Neural cell (in vitro differentiated cells): ENCODE measurements around the gene KSR2. TPM values are rescaled to one million over a fixed set of nuclear protein-coding genes. Genes with fewer than 3 reads are reported as not detected.

Source experiments
- H2AFZ ChIP-seq: fragments of 200-600, 300-800 bp; sonication (generic), shearing (Covaris generic); 2 replicates; pipeline ENCODE4 v1.6.0; 2014; ENCODE audit warnings: low read depth, mild to moderate bottlenecking, antibody characterized with exemption, low read length, moderate library complexity
- H3F3A ChIP-seq: fragments of 200-600 bp; shearing (Covaris generic); 2 replicates; pipeline ENCODE4 v1.6.1; 2016; ENCODE audit warnings: mild to moderate bottlenecking, moderate library complexity, mixed read lengths, antibody characterized with exemption, low read length; ENCODE audit not compliant: insufficient read depth, poor library complexity, severe bottlenecking
- H3K27ac ChIP-seq: fragments of 200-600, 300-800 bp; sonication (generic), shearing (Covaris generic); 2 replicates; pipeline ENCODE4 v1.5.1; 2014; ENCODE audit warnings: mild to moderate bottlenecking, low read length, moderate library complexity
- H3K27me3 ChIP-seq: fragments of 300-800, 200-600 bp; sonication (generic), shearing (Covaris generic); 2 replicates; pipeline ENCODE4 v1.6.0; 2014; ENCODE audit warnings: mild to moderate bottlenecking, low read depth, low read length, moderate library complexity; ENCODE audit not compliant: insufficient read depth
- H3K36me3 ChIP-seq: fragments of 300-800, 200-600 bp; sonication (generic), shearing (Covaris generic); 2 replicates; pipeline ENCODE4 v1.5.1; 2014; ENCODE audit warnings: mild to moderate bottlenecking, antibody characterized with exemption, low read length, moderate library complexity; ENCODE audit not compliant: insufficient read depth
- H3K4me2 ChIP-seq: fragments of 300-800, 200-600 bp; sonication (generic), shearing (Covaris generic); 2 replicates; pipeline ENCODE4 v1.6.0; 2014; ENCODE audit warnings: mild to moderate bottlenecking, low read length
- H3K4me3 ChIP-seq: fragments of 300-800, 200-600 bp; sonication (generic), shearing (Covaris generic); 2 replicates; pipeline ENCODE4 v1.5.1; 2014; ENCODE audit warnings: mild to moderate bottlenecking, low read length, moderate library complexity
- H3K79me2 ChIP-seq: fragments of 200-600 bp; shearing (Covaris generic); replicated peaks from 2 replicates; pipeline ENCODE4 v1.6.0; 2014; ENCODE audit warnings: mild to moderate bottlenecking, low read length, moderate library complexity; ENCODE audit not compliant: insufficient read depth
- H3K9ac ChIP-seq: fragments of 300-800, 200-600 bp; sonication (generic), shearing (Covaris generic); 2 replicates; pipeline ENCODE4 v1.6.1; 2016; ENCODE audit warnings: mild to moderate bottlenecking, low read length, mixed read lengths
- H3K9me2 ChIP-seq: fragments of 200-600 bp; shearing (Covaris generic); 2 replicates; pipeline ENCODE4 v1.6.1; 2016; ENCODE audit warnings: mild to moderate bottlenecking, low read length, mixed read lengths; ENCODE audit not compliant: insufficient read depth
- H3K9me3 ChIP-seq: fragments of 200-600, 300-800 bp; sonication (generic), shearing (Covaris generic); 2 replicates; pipeline ENCODE4 v1.6.1; 2016; ENCODE audit warnings: mild to moderate bottlenecking, mixed run types, low read length, moderate library complexity, mixed read lengths
- H4K20me1 ChIP-seq: fragments of 200-600 bp; shearing (Covaris generic); 2 replicates; pipeline ENCODE4 v1.6.1; 2016; ENCODE audit warnings: mild to moderate bottlenecking, mixed run types; ENCODE audit not compliant: insufficient read depth
- EP300 ChIP-seq: fragments of 450-650 bp; conservative IDR thresholded peaks from 2 replicates; pipeline ENCODE4 v1.6.1; 2014; ENCODE audit warnings: antibody characterized with exemption, mild to moderate bottlenecking, moderate library complexity; ENCODE audit not compliant: poor library complexity, severe bottlenecking
- EZH2 ChIP-seq: fragments of 200-600, 300-800 bp; shearing (Covaris generic), sonication (generic); IDR thresholded peaks from 2 replicates; pipeline ENCODE4 v1.6.1; 2014; ENCODE audit warnings: antibody characterized with exemption, low read length, borderline replicate concordance, mild to moderate bottlenecking; ENCODE audit not compliant: insufficient read depth, poor library complexity, severe bottlenecking
- MXI1 ChIP-seq: fragments of 450-650 bp; conservative IDR thresholded peaks from 2 replicates; pipeline ENCODE4 v1.6.1; 2014; ENCODE audit warnings: antibody characterized with exemption, mild to moderate bottlenecking; ENCODE audit not compliant: poor library complexity, severe bottlenecking
- POLR2AphosphoS5 ChIP-seq: IDR thresholded peaks from 2 replicates; pipeline ENCODE4 v1.6.1; 2012
- RAD21 ChIP-seq: fragments of 450-650 bp; conservative IDR thresholded peaks from 2 replicates; pipeline ENCODE4 v1.6.1; 2014; ENCODE audit warnings: antibody characterized with exemption, mild to moderate bottlenecking, moderate library complexity
- SMC3 ChIP-seq: fragments of 450-650 bp; conservative IDR thresholded peaks from 2 replicates; pipeline ENCODE4 v1.6.1; 2014; ENCODE audit warnings: antibody characterized with exemption, mild to moderate bottlenecking, moderate library complexity; ENCODE audit not compliant: poor library complexity
- TAF1 ChIP-seq: IDR thresholded peaks from 2 replicates; pipeline ENCODE4 v1.6.1; 2012; ENCODE audit warnings: low read depth
- polyA plus RNA-seq: library from polyadenylated mRNA; depleted of rRNA; stranded (reverse); fragments of >200 nt; gene quantifications from 2 replicates; pipeline ENCODE4 v1.2.3, GENCODE V29; 2014
- TF ChIP-seq, protein P1 (sequence below): fragments of 450-650 bp; IDR thresholded peaks from 2 replicates; pipeline ENCODE4 v1.5.1; 2014; ENCODE audit warnings: antibody characterized with exemption, mild to moderate bottlenecking, moderate library complexity; ENCODE audit not compliant: poor library complexity, severe bottlenecking
- TF ChIP-seq, protein P2 (sequence below): IDR thresholded peaks from 2 replicates; pipeline ENCODE4 v1.6.1; 2012; ENCODE audit warnings: borderline replicate concordance

Gene KSR2
- polyA plus RNA-seq, 1 donor from 2014 or later = 3.0 TPM

DNA sequence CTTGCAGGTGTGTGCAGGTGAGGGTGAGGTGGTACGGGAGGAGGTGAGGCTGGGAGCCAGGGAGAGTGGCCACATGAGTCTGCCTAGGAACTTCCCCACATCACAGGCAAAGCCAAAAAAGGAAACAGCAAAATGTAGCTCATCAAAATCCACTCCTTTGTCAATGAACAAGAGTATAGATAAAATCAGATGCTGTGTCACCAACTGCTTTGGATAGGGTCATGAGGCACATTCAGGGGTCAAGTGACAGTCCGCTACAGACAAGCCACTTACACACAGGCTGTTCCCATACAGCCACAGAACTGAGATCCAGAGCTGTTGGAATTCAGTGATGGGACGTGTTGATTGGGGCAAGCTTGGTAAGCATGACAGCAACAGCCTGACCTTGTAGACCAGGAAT is 507.1 kb downstream of the KSR2 start:
- H3K27ac ChIP-seq = no peak overlapping the region
- H3K4me3 ChIP-seq = no peak overlapping the region
- no peak overlapping the region for H3K4me2 ChIP-seq
- no peaks in the 10 kb centered on the region for H3K9me3 ChIP-seq
- H2AFZ ChIP-seq = no peak overlapping the region
- peaks cover 4% of the 10 kb centered on the region for H3K36me3 ChIP-seq
- H3K27me3 ChIP-seq = no peaks in the 10 kb centered on the region
- no peaks in the 10 kb centered on the region for H4K20me1 ChIP-seq
- no peaks in the 10 kb centered on the region for H3K79me2 ChIP-seq
- H3F3A ChIP-seq = no peaks in the 10 kb centered on the region
- no peak overlapping the region for H3K9ac ChIP-seq
- TF ChIP-seq POLR2AphosphoS5 (no peak), SMC3 (no peak), RAD21 (no peak), EZH2 (no peak), EP300 (no peak), TAF1 (no peak), MXI1 (no peak)
- TF ChIP-seq, protein P1, sequence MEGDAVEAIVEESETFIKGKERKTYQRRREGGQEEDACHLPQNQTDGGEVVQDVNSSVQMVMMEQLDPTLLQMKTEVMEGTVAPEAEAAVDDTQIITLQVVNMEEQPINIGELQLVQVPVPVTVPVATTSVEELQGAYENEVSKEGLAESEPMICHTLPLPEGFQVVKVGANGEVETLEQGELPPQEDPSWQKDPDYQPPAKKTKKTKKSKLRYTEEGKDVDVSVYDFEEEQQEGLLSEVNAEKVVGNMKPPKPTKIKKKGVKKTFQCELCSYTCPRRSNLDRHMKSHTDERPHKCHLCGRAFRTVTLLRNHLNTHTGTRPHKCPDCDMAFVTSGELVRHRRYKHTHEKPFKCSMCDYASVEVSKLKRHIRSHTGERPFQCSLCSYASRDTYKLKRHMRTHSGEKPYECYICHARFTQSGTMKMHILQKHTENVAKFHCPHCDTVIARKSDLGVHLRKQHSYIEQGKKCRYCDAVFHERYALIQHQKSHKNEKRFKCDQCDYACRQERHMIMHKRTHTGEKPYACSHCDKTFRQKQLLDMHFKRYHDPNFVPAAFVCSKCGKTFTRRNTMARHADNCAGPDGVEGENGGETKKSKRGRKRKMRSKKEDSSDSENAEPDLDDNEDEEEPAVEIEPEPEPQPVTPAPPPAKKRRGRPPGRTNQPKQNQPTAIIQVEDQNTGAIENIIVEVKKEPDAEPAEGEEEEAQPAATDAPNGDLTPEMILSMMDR = no peak
- TF ChIP-seq, protein P2, sequence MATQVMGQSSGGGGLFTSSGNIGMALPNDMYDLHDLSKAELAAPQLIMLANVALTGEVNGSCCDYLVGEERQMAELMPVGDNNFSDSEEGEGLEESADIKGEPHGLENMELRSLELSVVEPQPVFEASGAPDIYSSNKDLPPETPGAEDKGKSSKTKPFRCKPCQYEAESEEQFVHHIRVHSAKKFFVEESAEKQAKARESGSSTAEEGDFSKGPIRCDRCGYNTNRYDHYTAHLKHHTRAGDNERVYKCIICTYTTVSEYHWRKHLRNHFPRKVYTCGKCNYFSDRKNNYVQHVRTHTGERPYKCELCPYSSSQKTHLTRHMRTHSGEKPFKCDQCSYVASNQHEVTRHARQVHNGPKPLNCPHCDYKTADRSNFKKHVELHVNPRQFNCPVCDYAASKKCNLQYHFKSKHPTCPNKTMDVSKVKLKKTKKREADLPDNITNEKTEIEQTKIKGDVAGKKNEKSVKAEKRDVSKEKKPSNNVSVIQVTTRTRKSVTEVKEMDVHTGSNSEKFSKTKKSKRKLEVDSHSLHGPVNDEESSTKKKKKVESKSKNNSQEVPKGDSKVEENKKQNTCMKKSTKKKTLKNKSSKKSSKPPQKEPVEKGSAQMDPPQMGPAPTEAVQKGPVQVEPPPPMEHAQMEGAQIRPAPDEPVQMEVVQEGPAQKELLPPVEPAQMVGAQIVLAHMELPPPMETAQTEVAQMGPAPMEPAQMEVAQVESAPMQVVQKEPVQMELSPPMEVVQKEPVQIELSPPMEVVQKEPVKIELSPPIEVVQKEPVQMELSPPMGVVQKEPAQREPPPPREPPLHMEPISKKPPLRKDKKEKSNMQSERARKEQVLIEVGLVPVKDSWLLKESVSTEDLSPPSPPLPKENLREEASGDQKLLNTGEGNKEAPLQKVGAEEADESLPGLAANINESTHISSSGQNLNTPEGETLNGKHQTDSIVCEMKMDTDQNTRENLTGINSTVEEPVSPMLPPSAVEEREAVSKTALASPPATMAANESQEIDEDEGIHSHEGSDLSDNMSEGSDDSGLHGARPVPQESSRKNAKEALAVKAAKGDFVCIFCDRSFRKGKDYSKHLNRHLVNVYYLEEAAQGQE = no peak
- H3K9me2 ChIP-seq = no peaks in the 10 kb centered on the region

DNA sequence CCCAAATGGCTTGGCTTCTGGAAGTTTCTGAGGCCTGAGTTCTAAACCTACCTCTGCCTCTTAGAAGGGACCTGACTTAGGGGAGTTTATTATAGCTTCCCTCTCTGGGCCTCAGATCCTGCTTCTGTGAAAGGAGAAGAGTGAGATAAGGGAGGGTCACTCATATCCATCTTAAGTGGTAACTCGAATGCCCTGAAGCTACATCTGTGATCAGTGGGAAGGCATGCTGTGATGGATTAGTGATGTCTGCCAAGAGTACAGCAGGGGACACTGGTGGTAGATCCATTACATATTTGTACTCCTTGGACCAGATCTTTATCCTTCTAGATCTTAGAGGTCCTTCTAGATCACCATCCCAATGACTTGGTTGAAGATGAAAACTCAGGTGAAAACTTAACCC is 509.6 kb downstream of the KSR2 start:
- Histone ChIP-seq H3K27me3 (no peaks in the 10 kb centered on the region), H3K4me3 (no peak overlapping the region), H3K79me2 (no peaks in the 10 kb centered on the region), H4K20me1 (no peaks in the 10 kb centered on the region), H3K9me2 (no peaks in the 10 kb centered on the region), H3K9me3 (no peaks in the 10 kb centered on the region), H3F3A (no peaks in the 10 kb centered on the region), H3K9ac (no peak overlapping the region), H3K4me2 (no peak overlapping the region), H2AFZ (no peak overlapping the region), H3K27ac (no peak overlapping the region), H3K36me3 (no peaks in the 10 kb centered on the region)
- TF ChIP-seq POLR2AphosphoS5 (no peak), EP300 (no peak), SMC3 (no peak), RAD21 (no peak), MXI1 (no peak), EZH2 (no peak), TAF1 (no peak)
- TF ChIP-seq, protein P2 = no peak
- TF ChIP-seq, protein P1 = no peak
